ENCODE results near the gene DUSP10.
A peak's percentile ranks its signal among the peaks of the same experiment; 100 is the strongest.

The DUSP10 gene

GRCh38 chr1:221728037-221728505 is 13.8 kb downstream of the DUSP10 start:
- DNase-seq: no peak

GRCh38 chr1:221727146-221728036 is 14.5 kb downstream of the DUSP10 start:
- DNase-seq: no peak

- no peak for DNase-seq
Observed at GRCh38 chr1:221725735-221726672, 15.9 kb downstream of the DUSP10 start.

- DNase-seq: no peak
Observed at GRCh38 chr1:221724931-221725605, 16.8 kb downstream of the DUSP10 start.

- no peak for DNase-seq
Observed at GRCh38 chr1:221723848-221724236, 18.0 kb downstream of the DUSP10 start.

- no peak for DNase-seq
Observed at GRCh38 chr1:221723018-221723847, 18.7 kb downstream of the DUSP10 start.

GRCh38 chr1:221722254-221723017 is 19.5 kb downstream of the DUSP10 start:
- DNase-seq: no peak

- no peak for DNase-seq
Observed at GRCh38 chr1:221720545-221720944, 21.3 kb downstream of the DUSP10 start.

- DNase-seq: no peak
Observed at GRCh38 chr1:221719987-221720386, 21.9 kb downstream of the DUSP10 start.

GRCh38 chr1:221719278-221719597 is 22.7 kb downstream of the DUSP10 start:
- no peak for DNase-seq

GRCh38 chr1:221718381-221719277 is 23.3 kb downstream of the DUSP10 start:
- no peak for DNase-seq

GRCh38 chr1:221717485-221717853 is 24.4 kb downstream of the DUSP10 start:
- DNase-seq: no peak

GRCh38 chr1:221716713-221717484 is 25.0 kb downstream of the DUSP10 start:
- no peak for DNase-seq

- DNase-seq: no peak
Observed at GRCh38 chr1:221715321-221716169, 26.3 kb downstream of the DUSP10 start.

- no peak for DNase-seq
Observed at GRCh38 chr1:221714227-221715152, 27.4 kb downstream of the DUSP10 start.

GRCh38 chr1:221712776-221713431 is 29.0 kb downstream of the DUSP10 start:
- DNase-seq: peak; percentile 90

GRCh38 chr1:221712198-221712684 is 29.6 kb downstream of the DUSP10 start:
- no peak for DNase-seq

Data from activated effector memory CD4-positive, alpha-beta T cell treated with anti-CD3 and anti-CD28 coated beads, Interleukin-2, amount 50 U/mL, for 16 hours (primary cell).